Mononuclear cell (primary cell): ENCODE data around the gene SPATS2L. TPM values are rescaled to one million over a fixed set of nuclear protein-coding genes. Genes with fewer than 3 reads are reported as not detected.

Experiments used
- H3K27me3 ChIP-seq: 2 replicates; pipeline ENCODE4 v1.6.0; 2011; ENCODE audit warnings: low read length, control low read depth; ENCODE audit not compliant: insufficient read depth
- H3K4me1 ChIP-seq: 2 replicates; pipeline ENCODE4 v1.5.1; 2011; ENCODE audit warnings: mild to moderate bottlenecking, low read length, control low read depth; ENCODE audit not compliant: insufficient read depth
- H3K4me3 ChIP-seq: 2 replicates; pipeline ENCODE4 v1.5.1; 2011; ENCODE audit warnings: mild to moderate bottlenecking, low read length, moderate library complexity
- H3K9me3 ChIP-seq: 2 replicates; pipeline ENCODE4 v1.5.1; 2011; ENCODE audit warnings: low read depth, mild to moderate bottlenecking, control low read depth, low read length
- total RNA-seq: library from RNA; depleted of rRNA; stranded (reverse); fragments of >200 nt; gene quantifications from one replicate; pipeline ENCODE4 v1.2.3, GENCODE V29; 2012

SPATS2L gene
- total RNA-seq, 1 donor = 3.5 TPM

DNA sequence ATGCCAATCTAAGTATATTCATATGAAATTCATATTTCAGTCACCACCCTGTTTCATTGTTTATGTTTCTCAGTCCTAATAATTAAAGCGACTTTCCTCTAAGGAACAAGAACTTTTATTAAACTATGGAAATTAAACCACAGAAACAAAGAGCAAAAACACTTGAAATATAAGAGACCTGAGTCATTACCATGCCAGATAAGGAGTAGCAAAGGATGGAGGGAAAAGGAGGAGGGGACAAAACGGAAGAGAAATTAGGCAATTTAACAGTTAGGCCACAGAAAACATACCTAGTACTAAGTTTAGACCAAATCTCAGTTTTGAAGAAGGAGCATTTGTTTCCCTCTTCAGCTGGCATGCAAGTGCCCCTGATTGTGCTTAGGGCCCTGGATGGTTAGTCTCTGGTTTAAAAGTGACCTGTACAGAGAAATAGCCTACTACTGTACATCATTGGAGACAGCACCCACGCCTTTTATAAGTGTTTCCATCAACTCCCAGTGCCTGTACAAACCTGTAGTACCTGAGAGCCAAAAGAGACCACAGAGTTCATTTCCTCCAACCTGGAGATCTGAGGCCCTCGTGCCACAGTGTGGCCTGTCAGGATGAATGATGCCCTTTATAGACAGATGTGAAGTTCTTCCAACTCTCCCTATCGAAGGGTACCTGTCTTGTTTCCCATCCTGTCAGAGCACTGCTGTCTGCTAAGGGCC is 74.5 kb downstream of the SPATS2L start:
- Histone ChIP-seq H3K4me1 (peaks cover 20% of the 10 kb centered on the region), H3K27me3 (no peaks in the 10 kb centered on the region), H3K4me3 (no peak overlapping the region), H3K9me3 (no peaks in the 10 kb centered on the region)

DNA sequence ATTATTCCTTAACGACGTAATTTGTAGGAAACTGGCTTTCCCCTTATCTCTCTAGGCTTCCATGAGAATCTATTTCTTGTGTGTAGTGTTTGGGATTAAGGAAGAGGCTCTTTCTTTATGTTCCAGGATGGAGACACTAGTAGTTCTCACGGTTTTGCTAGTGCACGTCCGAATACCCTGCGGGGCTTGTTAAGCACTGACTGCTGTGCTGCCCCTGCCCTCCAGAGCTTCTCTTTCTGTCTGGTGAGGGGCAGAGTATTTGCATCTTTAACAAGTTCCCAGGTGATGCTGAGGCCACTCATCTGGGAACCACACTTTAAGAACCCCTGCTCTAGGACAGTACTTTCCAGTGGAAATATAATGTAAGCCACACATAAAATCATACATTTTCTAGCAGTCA is 76.4 kb downstream of the SPATS2L start:
- H3K4me3 ChIP-seq = no peak overlapping the region
- H3K4me1 ChIP-seq = peaks cover 11% of the 10 kb centered on the region
- no peaks in the 10 kb centered on the region for H3K9me3 ChIP-seq
- H3K27me3 ChIP-seq = no peaks in the 10 kb centered on the region

DNA sequence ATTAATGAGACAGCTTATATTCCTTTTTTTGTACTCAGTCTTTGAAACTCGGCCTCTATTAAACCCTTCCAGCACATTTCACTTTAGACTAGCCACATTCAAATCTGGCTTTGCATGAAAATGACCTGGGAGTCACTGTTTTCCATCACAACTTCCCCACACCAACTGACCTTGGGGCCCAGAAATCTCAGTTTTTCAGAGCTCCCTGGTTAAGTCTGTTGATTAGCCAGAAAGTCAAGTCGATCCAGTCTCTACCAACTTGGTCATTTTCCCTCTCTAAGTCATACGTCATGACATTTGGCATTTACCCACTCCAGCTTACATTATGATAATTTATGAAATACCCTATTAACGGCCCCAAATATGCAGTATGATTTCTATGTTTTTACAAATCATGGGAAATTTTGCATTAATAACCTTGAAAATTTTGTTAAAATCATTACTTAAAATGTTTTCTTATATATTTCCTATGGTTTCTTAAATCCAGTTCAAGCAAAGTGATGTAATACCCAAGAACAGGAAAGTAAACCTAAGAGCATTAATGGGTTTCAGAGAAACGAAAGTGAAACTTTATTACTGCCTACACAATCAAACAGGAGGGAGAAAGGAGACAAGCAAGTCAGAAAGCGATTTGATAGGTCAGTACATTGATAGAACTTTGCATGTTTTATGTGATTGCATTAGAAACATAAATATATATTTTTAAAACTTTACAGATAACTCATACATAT is 77.1 kb downstream of the SPATS2L start:
- H3K9me3 ChIP-seq = no peaks in the 10 kb centered on the region
- peaks cover 11% of the 10 kb centered on the region for H3K4me1 ChIP-seq
- H3K4me3 ChIP-seq = no peak overlapping the region
- no peaks in the 10 kb centered on the region for H3K27me3 ChIP-seq

DNA sequence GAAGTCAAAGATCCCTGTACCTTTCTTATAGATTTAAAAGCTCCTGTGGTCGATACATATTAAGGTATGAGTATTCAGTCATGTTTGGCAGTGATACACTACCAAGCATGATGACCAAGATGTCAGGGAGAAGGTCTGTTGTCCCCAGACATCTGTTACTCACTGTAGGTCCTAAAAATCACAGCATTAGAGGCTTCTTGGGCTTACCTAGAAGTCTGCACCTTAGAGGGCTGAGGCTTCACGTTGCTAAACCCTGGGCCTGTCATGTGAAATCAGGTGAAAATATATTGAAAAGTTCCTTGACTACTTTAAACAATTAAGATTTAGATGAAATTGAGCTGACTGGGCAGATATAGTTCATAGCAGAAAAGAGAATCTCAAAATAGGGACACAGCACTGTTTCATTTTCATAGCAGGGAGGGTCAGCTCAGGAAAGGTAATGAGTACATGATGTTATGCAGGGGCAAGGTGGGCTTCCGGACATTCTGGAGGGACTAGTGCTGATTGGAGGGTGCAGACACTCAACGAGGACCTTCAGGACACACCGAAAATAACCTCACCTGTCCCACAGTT is 78.7 kb downstream of the SPATS2L start:
- Histone ChIP-seq H3K9me3 (no peaks in the 10 kb centered on the region), H3K4me3 (no peak overlapping the region), H3K4me1 (peaks cover 11% of the 10 kb centered on the region), H3K27me3 (no peaks in the 10 kb centered on the region)

DNA sequence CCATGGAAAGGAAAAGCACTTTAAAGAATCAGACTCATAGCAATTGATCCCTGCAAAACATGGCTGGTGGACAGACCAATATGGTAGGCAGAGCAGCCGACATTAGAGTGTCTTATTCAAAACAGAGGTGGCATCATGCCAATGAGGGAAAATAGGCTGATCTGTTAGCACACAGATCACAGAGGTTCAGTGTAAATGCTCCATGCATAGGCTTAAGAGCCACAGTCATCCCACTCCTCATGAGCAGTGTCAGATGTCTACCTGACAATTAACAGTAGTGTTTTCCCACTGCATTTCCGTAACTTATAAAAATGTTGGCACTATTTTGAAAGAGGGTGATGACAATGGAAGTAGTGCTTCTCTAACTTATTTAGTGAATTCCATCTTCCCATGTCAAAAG is 86.7 kb downstream of the SPATS2L start:
- no peaks in the 10 kb centered on the region for H3K4me1 ChIP-seq
- no peaks in the 10 kb centered on the region for H3K9me3 ChIP-seq
- no peak overlapping the region for H3K4me3 ChIP-seq
- no peaks in the 10 kb centered on the region for H3K27me3 ChIP-seq

DNA sequence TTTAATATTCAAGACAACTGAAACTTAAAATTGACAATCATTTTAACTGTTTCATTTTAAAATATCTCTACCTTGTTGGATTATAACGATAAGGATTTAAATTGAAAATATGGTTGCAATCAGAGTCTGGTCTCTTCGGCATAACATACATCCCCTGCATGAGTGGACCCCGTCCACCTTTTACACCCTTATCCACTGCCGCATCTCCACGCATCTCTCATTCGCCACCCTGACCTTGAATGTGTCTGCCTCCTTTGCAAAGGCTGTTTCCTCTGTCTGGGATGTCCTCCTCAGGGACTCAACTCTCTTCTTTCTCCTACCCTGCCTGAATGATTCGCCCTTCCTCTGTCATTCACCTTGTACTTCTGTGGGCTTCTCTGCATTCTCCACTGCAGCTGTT is 87.6 kb downstream of the SPATS2L start:
- Histone ChIP-seq H3K4me3 (no peak overlapping the region), H3K27me3 (no peaks in the 10 kb centered on the region), H3K4me1 (no peaks in the 10 kb centered on the region), H3K9me3 (no peaks in the 10 kb centered on the region)

DNA sequence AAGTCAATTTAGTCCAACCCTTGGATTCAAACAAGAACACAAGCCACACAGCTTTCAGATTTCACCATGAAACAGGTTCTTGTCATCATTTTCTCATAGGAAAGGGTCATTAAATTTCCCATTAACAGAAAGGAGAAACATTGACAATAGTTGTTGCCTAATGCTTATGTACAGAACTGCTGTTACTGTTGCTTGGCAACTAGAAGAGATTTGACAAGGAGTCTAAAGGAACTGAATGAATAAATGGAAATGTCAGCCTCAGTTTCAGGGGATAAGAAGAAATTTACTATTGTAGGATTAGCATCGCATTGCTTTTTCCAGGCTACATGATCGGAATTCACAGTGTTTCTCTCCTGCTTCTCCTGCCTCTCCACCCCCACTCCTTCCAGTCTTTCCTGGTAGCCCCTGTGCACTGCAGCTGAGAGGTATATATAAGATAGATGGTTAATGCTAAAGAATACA is 90.3 kb downstream of the SPATS2L start:
- no peaks in the 10 kb centered on the region for H3K27me3 ChIP-seq
- H3K4me3 ChIP-seq = no peak overlapping the region
- no peaks in the 10 kb centered on the region for H3K4me1 ChIP-seq
- H3K9me3 ChIP-seq = no peaks in the 10 kb centered on the region

DNA sequence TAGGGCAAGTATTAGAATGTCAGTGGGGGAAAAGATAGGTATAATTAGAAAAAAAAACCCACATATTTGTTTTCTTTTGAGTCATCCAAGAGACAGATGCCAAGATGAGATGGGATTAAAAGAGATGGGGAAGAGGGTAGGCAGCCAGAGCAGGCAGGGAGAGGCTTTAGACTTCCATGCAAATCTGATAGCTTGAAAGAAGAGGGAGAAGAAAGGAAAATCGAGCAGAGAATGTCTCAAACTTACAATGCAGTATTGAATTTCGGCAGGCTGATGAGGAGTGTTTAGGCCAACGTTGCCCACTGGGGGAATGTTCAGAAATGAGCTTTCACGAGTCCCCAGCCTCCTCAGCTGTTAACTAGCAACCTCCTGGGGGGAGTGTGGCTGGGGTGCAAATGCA is 91.3 kb downstream of the SPATS2L start:
- Histone ChIP-seq H3K9me3 (no peaks in the 10 kb centered on the region), H3K4me3 (no peak overlapping the region), H3K27me3 (no peaks in the 10 kb centered on the region), H3K4me1 (no peaks in the 10 kb centered on the region)

DNA sequence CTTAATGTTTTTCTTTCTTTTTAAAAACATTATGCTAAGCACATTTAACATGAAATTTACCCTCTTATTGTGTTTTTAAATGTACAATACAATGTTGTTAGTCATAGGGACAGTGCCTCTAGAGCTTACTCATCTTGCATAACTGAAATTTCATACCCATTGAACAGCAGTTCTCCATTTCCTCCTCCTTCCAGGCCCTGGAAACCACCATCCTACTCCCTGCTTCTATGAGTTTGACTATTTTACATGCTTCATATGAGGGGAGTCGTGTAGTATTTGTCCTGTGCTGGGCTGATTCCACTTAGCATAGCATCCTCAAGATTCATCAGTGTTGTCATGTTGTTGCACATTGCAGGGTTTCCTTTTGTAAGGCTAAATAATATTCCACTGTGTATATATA is 92.6 kb downstream of the SPATS2L start:
- Histone ChIP-seq H3K4me3 (no peak overlapping the region), H3K27me3 (no peaks in the 10 kb centered on the region), H3K4me1 (peaks cover 6% of the 10 kb centered on the region), H3K9me3 (no peaks in the 10 kb centered on the region)

DNA sequence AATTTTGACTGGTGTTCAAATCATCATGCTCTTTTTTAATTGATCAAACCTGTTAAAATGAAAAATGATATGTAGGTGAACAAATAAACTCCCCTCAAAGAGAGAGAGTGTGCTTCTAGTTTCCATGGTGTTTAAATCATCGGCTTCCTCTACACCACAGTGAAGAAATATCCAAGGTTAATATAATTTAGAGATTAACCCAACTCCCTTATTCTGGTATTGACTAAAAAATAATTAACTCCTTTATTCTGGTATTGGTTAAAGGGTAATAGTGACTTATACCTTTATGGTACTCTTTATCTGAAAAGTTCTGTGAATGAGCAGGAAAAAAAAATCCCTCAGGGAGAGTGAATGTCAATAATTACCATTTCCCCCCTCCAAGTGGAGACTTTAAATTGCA is 93.1 kb downstream of the SPATS2L start:
- Histone ChIP-seq H3K27me3 (no peaks in the 10 kb centered on the region), H3K4me1 (peaks cover 10% of the 10 kb centered on the region), H3K9me3 (no peaks in the 10 kb centered on the region), H3K4me3 (no peak overlapping the region)

DNA sequence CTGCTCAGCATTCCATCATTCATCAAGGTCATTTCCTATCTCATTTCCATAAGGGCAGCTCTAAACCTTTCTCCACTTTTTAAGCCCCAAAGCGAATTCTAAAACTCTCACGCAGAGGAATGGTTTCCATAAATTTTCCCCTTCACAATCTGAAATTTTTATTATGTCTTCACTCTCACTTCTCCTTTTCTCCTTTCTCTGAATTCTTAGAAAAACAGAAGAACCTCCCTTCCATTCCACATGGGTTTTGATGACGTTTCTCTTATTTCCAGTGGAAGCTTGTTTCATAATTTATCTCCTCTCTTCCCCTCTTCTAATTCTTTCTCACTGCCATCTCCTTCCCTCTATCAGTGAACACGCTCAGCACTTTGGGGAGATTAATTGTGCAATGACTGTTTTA is 97.3 kb downstream of the SPATS2L start:
- peaks cover 22% of the 10 kb centered on the region for H3K4me1 ChIP-seq
- no peaks in the 10 kb centered on the region for H3K27me3 ChIP-seq
- H3K9me3 ChIP-seq = no peaks in the 10 kb centered on the region
- H3K4me3 ChIP-seq = no peak overlapping the region

DNA sequence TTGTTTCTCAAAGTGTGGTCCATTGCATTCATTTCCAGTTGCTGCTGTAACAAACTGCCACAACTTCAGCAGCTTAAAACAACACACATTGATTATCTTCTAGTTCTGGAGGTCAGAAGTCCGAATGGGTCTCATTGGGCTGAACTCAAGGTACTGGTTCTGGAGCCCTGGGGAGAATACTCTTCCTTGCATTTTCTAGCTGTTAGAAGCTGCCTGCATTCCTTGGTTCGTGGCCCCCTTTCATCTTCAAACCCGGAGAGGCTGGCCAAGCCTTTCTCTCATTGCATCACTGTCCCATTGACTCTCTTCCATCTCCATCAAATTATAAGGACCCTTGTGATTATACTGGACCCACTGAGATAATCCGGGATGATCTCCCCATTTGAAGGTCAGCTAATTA is 98.1 kb downstream of the SPATS2L start:
- H3K9me3 ChIP-seq = no peaks in the 10 kb centered on the region
- H3K4me3 ChIP-seq = no peak overlapping the region
- H3K27me3 ChIP-seq = no peaks in the 10 kb centered on the region
- H3K4me1 ChIP-seq = peaks cover 22% of the 10 kb centered on the region

DNA sequence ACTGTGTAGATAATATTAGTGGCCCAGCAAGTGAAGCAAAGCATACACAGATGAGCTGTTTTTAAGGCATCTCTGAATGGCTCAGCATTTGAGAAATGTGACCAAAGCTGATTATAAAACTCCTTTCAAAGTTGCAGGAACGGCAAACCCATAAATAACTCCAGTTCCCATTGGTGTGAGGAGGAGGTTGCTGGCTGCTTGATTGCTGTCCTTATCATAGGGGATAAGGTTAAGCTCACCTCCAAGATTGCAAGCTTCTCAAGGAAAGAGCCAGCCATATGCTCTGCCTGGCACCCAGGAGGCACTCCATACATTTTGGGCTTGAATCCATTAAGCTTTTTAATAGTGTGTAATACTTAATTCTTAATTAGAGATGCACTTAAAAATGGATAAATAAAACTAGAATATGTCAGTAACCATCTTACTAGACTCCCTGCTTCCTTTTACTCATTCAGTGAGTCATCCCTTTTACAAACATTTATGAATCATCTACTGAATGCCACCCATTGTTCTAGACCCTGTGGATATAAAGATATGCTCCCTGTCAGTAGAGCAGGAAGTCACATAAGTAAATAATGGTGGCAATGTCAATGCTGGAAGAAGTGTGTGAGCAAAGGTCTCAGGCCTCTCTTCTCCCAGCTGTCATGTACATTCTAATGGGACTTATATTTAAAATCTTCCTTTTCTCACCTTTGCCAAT is 99.3 kb downstream of the SPATS2L start:
- H3K4me1 ChIP-seq = peaks cover 22% of the 10 kb centered on the region
- no peaks in the 10 kb centered on the region for H3K9me3 ChIP-seq
- H3K4me3 ChIP-seq = no peak overlapping the region
- H3K27me3 ChIP-seq = no peaks in the 10 kb centered on the region

DNA sequence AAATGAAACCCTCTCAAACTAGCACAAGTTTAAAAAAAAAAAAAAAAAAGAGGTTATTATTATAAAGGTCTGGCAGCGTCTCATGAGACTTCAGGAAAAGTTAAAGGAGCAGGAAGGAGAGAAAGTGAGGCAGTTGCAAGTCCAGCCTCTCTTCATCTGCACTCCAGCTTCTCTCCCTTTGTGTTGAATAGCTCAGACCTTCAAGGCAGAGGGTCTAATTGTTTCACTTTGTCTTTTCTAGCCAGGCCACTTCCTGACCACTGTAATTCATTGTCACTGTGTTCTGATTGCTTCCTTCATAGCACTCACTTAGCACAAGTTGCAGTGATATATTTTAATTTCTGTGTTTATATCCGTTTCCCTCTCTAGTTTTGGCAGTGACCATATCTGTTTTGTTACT is 99.9 kb downstream of the SPATS2L start:
- H3K27me3 ChIP-seq = no peaks in the 10 kb centered on the region
- H3K4me3 ChIP-seq = no peak overlapping the region
- H3K9me3 ChIP-seq = no peaks in the 10 kb centered on the region
- H3K4me1 ChIP-seq = peaks cover 22% of the 10 kb centered on the region
